H9 (cell line): ENCODE measurements around the gene HNRNPU. TPM values are rescaled to one million over a fixed set of nuclear protein-coding genes. Genes with fewer than 3 reads are reported as not detected.

Experiments
- DNase-seq: peaks from one replicate; pipeline ENCODE4 v3.0.0-alpha.2; 2017
- H2AFZ ChIP-seq: one replicate; pipeline ENCODE4 v1.6.1; 2013; ENCODE audit warnings: mild to moderate bottlenecking, low read length, control low read depth, moderate library complexity
- H2AK5ac ChIP-seq: 2 replicates; pipeline ENCODE4 v1.6.1; 2013; ENCODE audit warnings: low read length, control low read depth, mixed read lengths; ENCODE audit not compliant: insufficient read length
- H2BK120ac ChIP-seq: one replicate; pipeline ENCODE4 v1.6.1; 2013; ENCODE audit warnings: low read depth, mild to moderate bottlenecking, low read length, control low read depth, inconsistent platforms; ENCODE audit not compliant: poor library complexity, severe bottlenecking
- H2BK12ac ChIP-seq: 2 replicates; pipeline ENCODE4 v1.6.1; 2013; ENCODE audit warnings: low read length, control low read depth, mixed read lengths, low read depth; ENCODE audit not compliant: insufficient read length
- H2BK15ac ChIP-seq: 2 replicates; pipeline ENCODE4 v1.6.1; 2013; ENCODE audit warnings: low read depth, low read length, control low read depth
- H2BK20ac ChIP-seq: one replicate; pipeline ENCODE4 v1.6.1; 2013; ENCODE audit warnings: low read depth, mild to moderate bottlenecking, low read length, control low read depth, inconsistent platforms; ENCODE audit not compliant: poor library complexity, severe bottlenecking
- H2BK5ac ChIP-seq: 2 replicates; pipeline ENCODE4 v1.6.1; 2013; ENCODE audit warnings: low read length, control low read depth, mixed read lengths; ENCODE audit not compliant: insufficient read length
- H3K14ac ChIP-seq: 2 replicates; pipeline ENCODE4 v1.6.1; 2013; ENCODE audit warnings: low read length, control low read depth; ENCODE audit not compliant: insufficient read depth
- H3K18ac ChIP-seq: 2 replicates; pipeline ENCODE4 v1.6.1; 2013; ENCODE audit warnings: low read depth, mild to moderate bottlenecking, mixed read lengths, low read length, control low read depth; ENCODE audit not compliant: insufficient read length
- H3K23ac ChIP-seq: 2 replicates; pipeline ENCODE4 v1.6.1; 2013; ENCODE audit warnings: low read length, control low read depth, mixed read lengths, low read depth; ENCODE audit not compliant: insufficient read length
- H3K23me2 ChIP-seq: 2 replicates; pipeline ENCODE4 v1.6.1; 2013; ENCODE audit warnings: low read depth, mild to moderate bottlenecking, mixed read lengths, low read length, control low read depth; ENCODE audit not compliant: insufficient read length, poor library complexity, severe bottlenecking
- H3K27ac ChIP-seq: 2 replicates; pipeline ENCODE4 v1.5.1; 2013; ENCODE audit warnings: low read length, control low read depth, mixed read lengths, low read depth; ENCODE audit not compliant: insufficient read length
- H3K27me3 ChIP-seq: 2 replicates; pipeline ENCODE4 v1.6.1; 2013; ENCODE audit warnings: low read length, control low read depth, inconsistent platforms; ENCODE audit not compliant: insufficient read depth
- H3K4ac ChIP-seq: 2 replicates; pipeline ENCODE4 v1.6.1; 2013; ENCODE audit warnings: low read depth, mild to moderate bottlenecking, control low read depth, inconsistent platforms, low read length, moderate library complexity
- H3K4me1 ChIP-seq: 2 replicates; pipeline ENCODE4 v1.6.1; 2013; ENCODE audit warnings: low read length, control low read depth, inconsistent platforms; ENCODE audit not compliant: insufficient read depth
- H3K4me2 ChIP-seq: 2 replicates; pipeline ENCODE4 v1.6.1; 2013; ENCODE audit warnings: low read length, control low read depth, mixed read lengths; ENCODE audit not compliant: insufficient read length, insufficient read depth
- H3K56ac ChIP-seq: 2 replicates; pipeline ENCODE4 v1.6.1; 2013; ENCODE audit warnings: low read depth, mild to moderate bottlenecking, mixed read lengths, low read length, control low read depth; ENCODE audit not compliant: insufficient read length
- H3K79me1 ChIP-seq: 2 replicates; pipeline ENCODE4 v1.6.1; 2013; ENCODE audit warnings: low read depth, mild to moderate bottlenecking, moderate library complexity, low read length, control low read depth, inconsistent platforms; ENCODE audit not compliant: insufficient read depth, poor library complexity, severe bottlenecking
- H3K79me2 ChIP-seq: 2 replicates; pipeline ENCODE4 v1.6.1; 2013; ENCODE audit warnings: low read length, control low read depth, inconsistent platforms; ENCODE audit not compliant: insufficient read depth
- H3K9ac ChIP-seq: 2 replicates; pipeline ENCODE4 v1.6.1; 2013; ENCODE audit warnings: low read length, control low read depth, mixed read lengths; ENCODE audit not compliant: insufficient read length; ENCODE audit errors: extremely low read depth
- H3K9me3 ChIP-seq: one replicate; pipeline ENCODE4 v1.6.1; 2013; ENCODE audit warnings: low read depth, low read length, inconsistent platforms; ENCODE audit not compliant: control insufficient read depth
- H3T11ph ChIP-seq: one replicate; pipeline ENCODE4 v1.6.1; 2013; ENCODE audit warnings: mild to moderate bottlenecking, low read length, control low read depth, inconsistent platforms
- H4K20me1 ChIP-seq: one replicate; pipeline ENCODE4 v1.6.1; 2013; ENCODE audit not compliant: control insufficient read depth, insufficient read length, insufficient read depth
- H4K5ac ChIP-seq: 2 replicates; pipeline ENCODE4 v1.6.1; 2013; ENCODE audit warnings: low read depth, mild to moderate bottlenecking, mixed read lengths, low read length, control low read depth; ENCODE audit not compliant: insufficient read length
- H4K8ac ChIP-seq: replicated peaks from 2 replicates; pipeline ENCODE4 v1.6.1; 2013; ENCODE audit warnings: low read length, control low read depth, mixed read lengths, low read depth; ENCODE audit not compliant: insufficient read length
- H4K91ac ChIP-seq: 2 replicates; pipeline ENCODE4 v1.6.1; 2013; ENCODE audit warnings: low read depth, mild to moderate bottlenecking, moderate library complexity, mixed read lengths, low read length, control low read depth; ENCODE audit not compliant: insufficient read length
- H3K27ac Mint-ChIP-seq, 3 experiments: 2 replicates in 2 of 3; 3 replicates in 1 of 3; pipeline ENCODE4 v1.8.0; 2020 to 2021; ENCODE audit warnings: mixed read lengths in 3 of 3, mild to moderate bottlenecking in 1 of 3, moderate library complexity in 1 of 3
- H3K27me3 Mint-ChIP-seq: 2 replicates; pipeline ENCODE4 v1.8.0; 2021; ENCODE audit warnings: low read depth, mild to moderate bottlenecking, moderate library complexity, mixed read lengths
- H3K36me3 Mint-ChIP-seq, 3 experiments: 2 replicates in 2 of 3; 3 replicates in 1 of 3; pipeline ENCODE4 v1.8.0; 2020 to 2021; ENCODE audit warnings: low read depth in 3 of 3, mixed read lengths in 3 of 3; ENCODE audit not compliant: insufficient read depth in 1 of 3
- H3K4me1 Mint-ChIP-seq, 2 experiments: 2 replicates each; pipeline ENCODE4 v1.8.0; 2020; ENCODE audit warnings: mixed read lengths in 2 of 2
- H3K4me3 Mint-ChIP-seq, 2 experiments: 2 replicates in 1 of 2; 3 replicates in 1 of 2; pipeline ENCODE4 v1.8.0; 2020 to 2021; ENCODE audit warnings: mild to moderate bottlenecking in 2 of 2, mixed read lengths in 2 of 2, moderate library complexity in 1 of 2
- H3K9me3 Mint-ChIP-seq, 2 experiments: 2 replicates in 1 of 2; 3 replicates in 1 of 2; pipeline ENCODE4 v1.8.0; 2020; ENCODE audit warnings: mild to moderate bottlenecking in 2 of 2, mixed read lengths in 2 of 2, moderate library complexity in 1 of 2
- CTCF ChIP-seq: fragments of 200-600 bp; sonication (generic); conservative IDR thresholded peaks from 3 replicates; pipeline ENCODE4 v1.8.0; 2021; ENCODE audit warnings: antibody characterized with exemption, mild to moderate bottlenecking
- WGBS: extraction: QIAGEN DNeasy Blood & Tissue Kit; methylation state at CpG from one replicate; pipeline ENCODE4 v1.1.7; 2013; ENCODE audit warnings: missing lambda C conversion rate, low lambda C conversion rate, mixed read lengths; ENCODE audit not compliant: insufficient read length; ENCODE audit errors: extremely low coverage; 5-methylcytosine and 5-hydroxymethylcytosine counted together
- total RNA-seq: library from RNA; stranded (reverse); gene quantifications from 2 replicates; pipeline ENCODE4 v1.2.1, GENCODE V29; 2021

Gene HNRNPU
- total RNA-seq, 1 experiment from 2014 or later, result 657 TPM

- Histone ChIP-seq H3K79me1 (no peaks in the 10 kb centered on the region), H4K20me1 (no peaks in the 10 kb centered on the region), H2BK120ac (no peak overlapping the region), H3T11ph (no peak overlapping the region), H2AFZ (no peak overlapping the region), H3K18ac (no peak overlapping the region), H3K79me2 (peaks cover 33% of the 10 kb centered on the region), H3K27me3 (no peaks in the 10 kb centered on the region), H3K23me2 (peaks cover 14% of the 10 kb centered on the region), H2BK5ac (no peak overlapping the region), H3K4me2 (peak overlapping the region; percentile 84), H4K8ac (no peak overlapping the region), H3K14ac (peak overlapping the region; percentile 74; the same call in 1 of the 2 replicates), H3K4me1 (no peaks in the 10 kb centered on the region), H3K27ac (peak overlapping the region; percentile 94), H3K23ac (no peak overlapping the region), H3K9ac (peak overlapping the region; percentile 95), H2BK12ac (no peak overlapping the region), H4K91ac (no peak overlapping the region), H2BK15ac (no peak overlapping the region), H3K56ac (no peak overlapping the region), H2BK20ac (no peak overlapping the region), H2AK5ac (no peak overlapping the region), H4K5ac (no peak overlapping the region), H3K9me3 (no peaks in the 10 kb centered on the region), H3K4ac (no peak overlapping the region)
- peak; percentile 43 for DNase-seq
- Mint-ChIP-seq H3K4me1 (peaks cover 25 to 33% of the 10 kb centered on the region in 2 experiments), H3K4me3 (peak overlapping the region; percentile 96 to 98), H3K27me3 (peaks cover 2% of the 10 kb centered on the region; the same call in 1 of the 2 replicates), H3K27ac (peak overlapping the region; percentile 98 to 99 (median 99)), H3K9me3 (peaks cover 0 to 4% of the 10 kb centered on the region in 2 experiments; a peak in 2 of 5 replicates), H3K36me3 (peaks cover 31 to 34% (median 34%) of the 10 kb centered on the region in 3 experiments)
- no peak for TF ChIP-seq CTCF
- WGBS, result no CpG with 5 or more reads among the region's 9 CpGs
These were observed 657 bp upstream of the HNRNPU start for GRCh38 chr1:244865028-244865371.
